Adipose tissue (tissue), 3 donors: ENCODE data around the gene PDE4C. TPM values are rescaled to one million over a fixed set of nuclear protein-coding genes. Genes with fewer than 3 reads are reported as not detected.
"Not testable (repeated sequence)": the region's sequence is repeated elsewhere in the genome, so short reads cannot be mapped to it uniquely, and the experiment has no call there.

Experiments used
- H3K27ac ChIP-seq: one replicate; pipeline ENCODE4 v1.5.1; 2013; ENCODE audit warnings: low read depth, low read length
- WGBS, 3 donors: extraction: QIAGEN DNeasy Blood & Tissue Kit; methylation state at CpG; one replicate each; pipeline ENCODE4 v1.1.7; 2013; 5-methylcytosine and 5-hydroxymethylcytosine counted together
- polyA plus RNA-seq, 3 donors: library from polyadenylated mRNA; stranded (reverse); fragments of 200-250 nt; gene quantifications; one replicate each; pipeline ENCODE4 v1.2.3, GENCODE V29; 2013
- donor health status: healthy with polysubstance abuse.
- donor health status: Bipolar disorder and iron deficiency.
- donor health status: healthy.

The PDE4C gene
- polyA plus RNA-seq, 3 donors = 0.20 to 4.0 (median 0.22) TPM

GRCh38 chr19:18226956-18227780 is 930 bp upstream of the PDE4C start:
- 77 to 82% (median 81%) methylated on average over 18 of the region's 18 CpGs for WGBS, 3 donors
- no peak overlapping the region for H3K27ac ChIP-seq

DNA sequence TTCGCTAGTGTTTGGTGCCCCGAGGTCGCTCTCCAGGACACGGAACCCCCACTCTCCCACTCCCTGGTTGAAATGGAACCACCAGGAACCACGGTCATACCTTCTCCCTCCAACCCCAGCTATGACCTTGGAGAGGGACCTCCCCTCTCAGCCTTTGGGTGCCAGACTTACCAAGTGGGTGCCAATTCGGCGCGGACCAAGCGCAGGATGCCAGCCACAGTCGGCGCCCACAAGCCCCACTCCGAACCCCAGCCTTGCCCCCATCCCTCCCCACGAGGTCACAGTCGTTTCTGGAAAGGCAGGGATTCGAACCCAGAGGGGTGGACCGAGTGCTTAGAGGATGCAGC is 910 bp downstream of the PDE4C start:
- 13 to 20% (median 17%) methylated on average over 16 of the region's 16 CpGs for WGBS, 3 donors
- no peak overlapping the region for H3K27ac ChIP-seq

GRCh38 chr19:18224525-18225354 is 1.5 kb downstream of the PDE4C start:
- H3K27ac ChIP-seq = no peak overlapping the region
- 1 to 2% (median 1%) methylated on average over 79 to 81 of the region's 81 CpGs for WGBS, 3 donors

DNA sequence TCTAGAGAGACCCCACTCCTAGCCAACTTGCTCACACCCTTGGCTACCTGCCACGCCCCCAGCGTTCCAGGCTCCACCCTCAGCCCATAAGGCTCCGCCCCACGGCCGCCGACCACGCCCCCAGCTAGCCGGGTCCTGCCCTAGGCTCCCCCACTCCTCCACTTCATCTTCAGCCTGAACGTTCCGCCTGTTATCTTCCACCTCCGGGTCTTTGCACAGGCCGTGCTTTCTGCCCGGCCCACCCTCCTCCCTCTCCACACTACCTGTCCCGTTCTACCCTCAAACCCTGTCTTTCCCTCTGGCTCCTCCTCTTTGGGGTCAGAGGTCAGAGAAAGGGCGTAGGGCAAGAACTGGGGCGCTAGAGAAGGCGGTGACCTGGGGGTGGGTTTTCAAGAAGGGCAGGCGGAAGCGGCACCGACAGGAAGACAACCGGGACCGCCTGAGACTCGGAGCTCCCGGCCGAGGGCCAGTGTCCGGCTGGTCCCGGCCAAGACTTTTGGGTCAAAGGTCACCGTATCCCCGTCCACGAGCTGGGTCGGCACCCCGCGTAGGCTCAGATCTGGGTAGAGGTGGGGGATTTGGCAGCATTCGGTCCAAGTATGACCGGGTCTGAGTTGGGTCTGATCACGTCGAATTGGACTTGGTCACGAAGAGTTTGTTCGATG is 2.2 kb downstream of the PDE4C start:
- 4 to 7% (median 6%) methylated on average over 39 of the region's 39 CpGs for WGBS, 3 donors
- no peak overlapping the region for H3K27ac ChIP-seq

DNA sequence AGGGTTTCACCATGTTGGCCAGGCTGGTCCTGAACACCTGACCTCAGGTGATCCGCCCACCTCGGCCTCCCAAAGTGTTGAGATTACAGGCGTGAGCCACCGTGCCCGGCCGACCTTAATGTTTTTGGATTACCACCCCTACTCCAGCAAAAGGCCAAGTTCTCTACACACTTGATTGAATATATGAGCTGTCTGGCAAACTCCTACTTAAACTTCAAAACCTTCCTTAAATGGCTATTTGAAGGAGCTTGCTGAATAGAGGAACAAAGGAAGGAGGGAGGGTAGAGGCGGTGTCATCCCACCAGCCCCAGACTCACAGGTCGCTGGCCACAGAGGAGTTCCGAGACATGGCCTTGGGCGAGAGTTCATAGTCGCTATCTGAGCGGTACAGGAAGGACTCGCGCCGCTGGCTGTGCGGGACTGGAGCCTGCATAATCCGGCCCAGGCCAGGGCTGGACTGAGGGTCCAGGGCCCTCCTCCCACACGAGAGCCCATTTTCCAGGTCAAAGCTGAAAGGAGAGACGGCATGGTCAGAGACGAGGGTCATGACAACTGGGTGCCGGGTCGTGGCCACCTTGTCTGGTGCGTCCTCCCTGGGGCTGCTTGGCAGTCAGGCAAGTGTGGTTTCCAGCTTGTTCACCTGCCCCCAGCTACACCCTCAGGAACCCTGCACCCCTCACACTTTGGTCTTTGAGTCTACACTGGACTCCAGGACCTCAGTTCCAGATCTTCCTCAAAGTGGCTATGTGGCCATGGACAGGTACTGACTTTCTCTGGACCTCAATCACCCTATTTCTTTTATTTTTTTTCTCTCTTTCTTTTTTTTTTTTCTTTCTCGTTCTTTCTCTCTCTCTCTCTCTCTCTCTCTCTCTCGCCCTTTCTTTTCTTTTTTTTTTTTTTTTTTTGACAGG is 4.2 kb downstream of the PDE4C start:
- H3K27ac ChIP-seq = no peak overlapping the region
- 81 to 83% (median 82%) methylated on average over 24 to 25 of the region's 25 CpGs for WGBS, 3 donors

GRCh38 chr19:18220632-18221275 is 5.5 kb downstream of the PDE4C start:
- H3K27ac ChIP-seq = no peak overlapping the region
- WGBS, 3 donors = 3 to 9% (median 7%) methylated on average over 30 to 33 of the region's 33 CpGs

GRCh38 chr19:18219911-18220631 is 6.2 kb downstream of the PDE4C start:
- no peak overlapping the region for H3K27ac ChIP-seq
- WGBS, 3 donors = 53 to 68% (median 65%) methylated on average over 28 of the region's 28 CpGs

DNA sequence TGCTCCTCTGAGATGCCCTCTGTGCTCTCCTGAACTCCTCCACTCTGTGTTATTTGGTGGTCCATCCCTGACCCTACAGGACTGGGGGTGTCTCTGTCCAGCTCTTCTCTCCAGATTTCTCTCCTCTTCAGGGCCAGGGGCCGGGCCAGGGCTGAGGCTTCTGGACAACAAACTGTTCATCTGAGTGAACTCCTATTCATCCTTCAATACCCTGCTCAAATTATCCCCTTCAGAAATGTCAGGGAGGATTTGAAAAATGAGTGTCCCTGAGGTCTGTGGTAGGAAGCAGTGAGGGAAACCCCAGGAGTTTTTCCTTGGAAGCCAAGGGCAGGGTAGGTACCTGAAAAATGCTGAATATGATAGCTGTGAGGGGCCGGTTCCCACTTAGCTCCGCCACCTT is 7.6 kb downstream of the PDE4C start:
- WGBS, 3 donors = 83 to 94% (median 89%) methylated on average over 3 of the region's 3 CpGs
- no peak overlapping the region for H3K27ac ChIP-seq

GRCh38 chr19:18218159-18218558 is 8.1 kb downstream of the PDE4C start:
- no peak overlapping the region for H3K27ac ChIP-seq
- 85 to 89% (median 87%) methylated on average over 17 of the region's 17 CpGs for WGBS, 3 donors

- 92 to 95% (median 95%) methylated on average over 8 of the region's 8 CpGs for WGBS, 3 donors
- H3K27ac ChIP-seq = no peak overlapping the region
Observed at GRCh38 chr19:18216789-18217188, 9.4 kb downstream of the PDE4C start.

DNA sequence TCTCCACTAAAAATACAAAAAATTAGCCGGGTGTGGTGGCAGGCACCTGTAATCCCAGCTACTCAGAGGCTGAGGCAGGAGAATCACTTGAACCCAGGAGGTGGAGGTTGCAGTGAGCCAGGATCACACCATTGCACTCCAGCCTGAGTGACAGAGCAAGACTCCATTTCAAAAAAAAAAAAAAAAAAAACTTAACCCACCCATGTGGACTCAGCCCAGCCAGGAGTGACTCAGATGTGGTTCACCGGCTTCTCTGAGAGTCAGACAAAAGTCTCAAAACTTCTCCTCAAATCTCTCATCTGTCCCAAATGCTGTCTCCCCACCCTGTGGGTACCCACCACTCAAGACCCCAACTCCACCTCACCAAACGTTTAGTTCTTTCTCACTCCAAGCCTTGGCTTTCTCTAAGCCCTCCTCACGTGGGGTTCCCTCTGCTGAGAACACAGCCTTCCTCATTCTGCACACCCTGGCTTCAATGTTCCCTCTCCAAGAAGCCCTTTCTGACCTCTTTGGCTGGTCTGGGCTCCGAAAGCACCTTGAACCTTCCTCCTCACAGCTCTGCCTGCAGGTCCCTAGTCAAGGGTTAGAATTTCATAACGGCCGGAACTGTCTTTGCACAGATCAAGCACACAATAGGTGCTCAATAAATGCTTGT is 11.3 kb downstream of the PDE4C start:
- 67 to 68% (median 68%) methylated on average over 7 of the region's 7 CpGs for WGBS, 3 donors
- no peak overlapping the region for H3K27ac ChIP-seq

- H3K27ac ChIP-seq = no peak overlapping the region
- WGBS, 3 donors = 78 to 82% (median 81%) methylated on average over 14 of the region's 14 CpGs
Observed at GRCh38 chr19:18211683-18212082, 14.6 kb downstream of the PDE4C start.

GRCh38 chr19:18209912-18210311 is 16.3 kb downstream of the PDE4C start:
- WGBS, 3 donors = 76 to 87% (median 84%) methylated on average over 4 to 5 of the region's 5 CpGs
- H3K27ac ChIP-seq = not testable (repeated sequence)

DNA sequence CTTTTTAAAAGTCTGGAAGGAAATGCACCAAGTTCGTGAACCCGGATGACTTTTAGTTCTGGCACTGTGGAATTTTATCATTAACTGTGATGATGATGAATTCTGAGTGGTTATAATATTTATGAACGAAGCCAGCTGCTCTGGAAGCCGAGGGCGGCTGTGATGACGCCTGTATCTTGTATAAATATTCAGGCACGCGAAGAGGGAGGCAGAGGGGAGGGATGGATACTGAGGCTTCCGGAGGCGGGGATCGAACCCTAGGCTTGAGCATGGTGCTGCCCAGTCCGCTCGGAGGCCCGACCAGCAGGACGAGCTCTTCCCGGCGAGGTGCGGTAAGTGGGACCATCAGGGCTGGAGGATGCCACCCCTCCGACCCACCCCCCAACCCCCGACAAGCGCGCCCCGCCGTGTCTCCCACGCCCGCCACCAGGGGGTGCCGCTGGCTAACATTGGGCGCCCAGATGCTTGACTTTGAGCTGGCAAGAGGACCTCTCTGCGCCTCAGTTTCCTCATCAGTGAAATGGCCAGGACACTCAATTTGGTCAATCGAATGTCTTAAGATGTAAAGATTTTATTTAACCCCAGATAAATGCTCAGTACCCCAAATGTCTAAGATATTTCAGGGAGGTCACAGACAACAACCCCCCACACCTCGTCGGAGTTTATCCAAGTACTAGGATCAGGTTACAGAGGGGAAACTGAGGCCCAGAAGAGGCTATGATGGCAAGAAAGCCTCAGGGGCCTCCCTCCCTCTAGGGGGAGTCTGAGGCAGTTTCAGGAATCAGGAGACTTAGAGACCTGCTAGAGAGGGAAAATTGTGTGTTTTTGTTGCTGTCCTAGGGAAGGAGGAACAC is 17.9 kb downstream of the PDE4C start:
- H3K27ac ChIP-seq = no peak overlapping the region
- WGBS, 3 donors = 14 to 20% (median 17%) methylated on average over 32 of the region's 32 CpGs

DNA sequence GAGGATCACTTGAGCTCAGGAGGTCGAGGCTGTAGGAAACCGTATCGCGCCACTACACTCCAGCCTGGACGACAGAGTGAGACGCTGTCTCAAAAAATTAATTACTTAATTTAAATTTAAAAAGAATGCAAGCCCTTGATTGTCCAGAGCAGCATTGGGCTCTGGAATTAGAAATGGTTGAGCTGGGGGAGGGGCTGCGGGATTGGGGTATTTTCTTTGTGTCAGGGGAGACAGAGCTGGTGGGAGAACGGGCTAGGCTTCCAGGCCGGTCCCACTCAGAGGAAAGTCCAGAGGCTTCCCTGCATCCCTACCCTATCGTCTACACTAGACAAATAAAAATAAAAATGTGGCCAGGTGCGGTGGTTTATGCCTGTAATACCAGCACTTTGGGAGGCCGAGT is 20.2 kb downstream of the PDE4C start:
- 84 to 88% (median 86%) methylated on average over 12 of the region's 12 CpGs for WGBS, 3 donors

More for the DNA sequence above, 20.2 kb downstream of the PDE4C start:
- no peak overlapping the region for H3K27ac ChIP-seq
